Activated naive CD4-positive, alpha-beta T cell treated with anti-CD3 and anti-CD28 coated beads for 36 hours (primary cell): ENCODE results near the gene POU5F2. TPM values are rescaled to one million over a fixed set of nuclear protein-coding genes. Genes with fewer than 3 reads are reported as not detected.

ENCODE experiments used
- CTCF ChIA-PET: fragments of 350-600 bp; sonication (Branson Sonifier 250); formaldehyde crosslinking; loops from one replicate; lab custom pipeline; 2021; ENCODE audit warnings: antibody characterized with exemption; lab: Charles Lee
- DNase-seq: peaks from one replicate; pipeline ENCODE4 v3.0.0-alpha.2; 2020
- H3K27ac Mint-ChIP-seq: one replicate; pipeline ENCODE4 v1.8.0; 2021; ENCODE audit warnings: mild to moderate bottlenecking, mixed read lengths
- H3K27me3 Mint-ChIP-seq: one replicate; pipeline ENCODE4 v1.8.0; 2021; ENCODE audit warnings: low read depth, mixed read lengths
- H3K36me3 Mint-ChIP-seq: one replicate; pipeline ENCODE4 v1.8.0; 2021; ENCODE audit warnings: low read depth, mixed read lengths
- H3K4me1 Mint-ChIP-seq: one replicate; pipeline ENCODE4 v1.8.0; 2021; ENCODE audit warnings: low read depth, mixed read lengths
- H3K4me3 Mint-ChIP-seq: one replicate; pipeline ENCODE4 v1.8.0; 2021; ENCODE audit warnings: mild to moderate bottlenecking, moderate library complexity, mixed read lengths
- H3K9me3 Mint-ChIP-seq: one replicate; pipeline ENCODE4 v1.8.0; 2021; ENCODE audit warnings: mixed read lengths
- intact Hi-C: fragments of 100-400 bp; cut with micrococcal nuclease; formaldehyde crosslinking; loops from one replicate; pipeline ENCODE4 v1.15.1; 2023
- total RNA-seq, 2 experiments: library from RNA; stranded (reverse); gene quantifications; one replicate each; pipeline ENCODE4 v1.2.3, GENCODE V29; 2021

POU5F2 gene
- total RNA-seq, 2 experiments from 2014 or later = 0.24 to 0.27 TPM

DNA sequence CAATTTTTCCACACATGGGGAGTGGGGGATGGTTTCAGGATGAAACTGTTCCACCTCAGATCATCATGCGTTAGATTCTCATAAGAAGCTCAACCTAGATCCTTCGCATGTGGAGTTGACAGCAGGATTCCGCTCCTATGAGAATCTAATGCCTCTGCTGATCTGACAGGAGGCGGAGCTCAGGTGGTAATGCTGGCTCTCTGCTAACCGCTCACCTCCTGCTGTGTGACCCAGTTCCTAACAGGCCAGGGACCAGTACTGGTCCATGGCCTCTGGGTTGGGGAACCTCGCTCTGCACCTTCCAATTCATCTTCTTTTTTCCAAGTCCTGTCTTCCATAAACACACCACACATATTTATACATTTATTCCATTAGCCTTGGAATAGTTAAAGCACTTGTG lies 33.0 kb downstream of the POU5F2 start:
- H3K4me3 Mint-ChIP-seq = no peak overlapping the region
- intact Hi-C loops = no loop called here
- CTCF ChIA-PET = no interaction called here
- H3K27ac Mint-ChIP-seq = no peak overlapping the region
- no peaks in the 10 kb centered on the region for H3K9me3 Mint-ChIP-seq
- peaks cover 3% of the 10 kb centered on the region for H3K36me3 Mint-ChIP-seq
- H3K27me3 Mint-ChIP-seq = no peaks in the 10 kb centered on the region
- DNase-seq = no peak
- H3K4me1 Mint-ChIP-seq = no peaks in the 10 kb centered on the region

DNA sequence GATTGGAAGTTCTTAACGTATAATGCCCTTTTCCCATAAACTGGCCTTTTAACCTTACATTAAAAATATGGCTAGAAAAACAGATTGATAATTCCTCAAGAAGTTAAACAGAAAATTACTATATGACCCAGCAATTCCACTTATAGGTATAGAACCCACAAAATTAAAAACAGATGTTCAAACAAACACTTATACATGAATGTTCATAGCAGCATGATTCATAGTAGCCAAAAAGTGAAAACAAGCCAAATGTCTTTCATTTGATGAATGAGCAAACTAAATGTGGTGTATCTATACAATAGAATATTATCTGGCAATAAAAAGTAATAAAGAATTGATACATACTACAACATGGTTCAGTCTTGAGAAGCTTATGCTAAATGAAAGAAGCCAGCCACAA lies 35.5 kb downstream of the POU5F2 start:
- H3K4me3 Mint-ChIP-seq = no peak overlapping the region
- H3K27me3 Mint-ChIP-seq = no peaks in the 10 kb centered on the region
- CTCF ChIA-PET = interaction anchor here (0.6 kb wide), 1 partner anchor 84 kb away, joined by 3 read pairs; no protein-coding TSS in a partner anchor
- peaks cover 5% of the 10 kb centered on the region for H3K36me3 Mint-ChIP-seq
- no peak for DNase-seq
- H3K9me3 Mint-ChIP-seq = no peaks in the 10 kb centered on the region
- H3K4me1 Mint-ChIP-seq = no peaks in the 10 kb centered on the region
- H3K27ac Mint-ChIP-seq = no peak overlapping the region
- intact Hi-C loops = no loop called here

DNA sequence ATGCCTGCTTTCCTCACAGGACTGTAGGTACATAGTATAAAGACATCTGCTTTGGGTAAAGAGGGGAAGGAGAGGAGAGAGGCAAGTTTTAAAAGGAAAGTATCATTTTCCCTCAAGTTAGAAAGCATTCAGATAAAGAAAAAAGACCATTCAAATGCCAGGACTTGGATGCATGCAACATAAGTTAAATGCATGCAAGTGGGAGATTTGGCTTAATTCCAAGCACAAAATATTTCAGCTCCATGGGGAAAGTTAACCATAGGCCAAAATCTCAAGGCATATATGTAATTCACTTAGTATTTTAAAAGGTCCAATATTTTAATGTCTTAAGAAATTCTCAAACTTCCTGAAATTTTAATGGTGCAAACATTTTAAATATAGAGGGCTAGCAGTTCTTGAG lies 36.4 kb downstream of the POU5F2 start:
- Mint-ChIP-seq H3K4me1 (no peaks in the 10 kb centered on the region), H3K36me3 (peaks cover 5% of the 10 kb centered on the region), H3K9me3 (no peaks in the 10 kb centered on the region), H3K27ac (no peak overlapping the region), H3K27me3 (no peaks in the 10 kb centered on the region), H3K4me3 (no peak overlapping the region)
- CTCF ChIA-PET = no interaction called here
- intact Hi-C loops = no loop called here
- no peak for DNase-seq

DNA sequence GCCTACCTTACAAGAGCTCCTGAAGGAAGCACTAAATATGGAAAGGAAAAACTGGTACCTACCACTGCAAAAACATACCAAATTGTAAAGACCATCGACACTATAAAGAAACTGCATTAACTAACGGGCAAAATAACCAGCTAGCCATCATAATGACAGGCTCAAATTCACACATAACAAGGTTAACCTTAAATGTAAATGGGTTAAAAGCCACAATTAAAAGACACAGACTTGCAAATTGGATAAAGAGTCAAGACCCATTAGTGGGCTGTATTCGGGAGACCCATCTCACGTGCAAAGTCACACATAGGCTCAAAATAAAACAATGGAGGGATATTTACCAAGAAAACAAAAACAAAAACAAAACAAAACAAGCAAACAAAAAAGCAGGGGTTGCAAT lies 49.4 kb downstream of the POU5F2 start:
- DNase-seq = no peak
- intact Hi-C loops = no loop called here
- H3K9me3 Mint-ChIP-seq = peaks cover 37% of the 10 kb centered on the region
- H3K36me3 Mint-ChIP-seq = peaks cover 47% of the 10 kb centered on the region
- no peak overlapping the region for H3K4me3 Mint-ChIP-seq
- CTCF ChIA-PET = no interaction called here
- H3K4me1 Mint-ChIP-seq = no peaks in the 10 kb centered on the region
- no peak overlapping the region for H3K27ac Mint-ChIP-seq
- H3K27me3 Mint-ChIP-seq = no peaks in the 10 kb centered on the region

Other genes starting within 250 kb of the POU5F2 start
- not detected for gene NR2F1-AS1, start 160.4 kb downstream of the POU5F2 start, total RNA-seq
- not detected for gene NR2F1, start 158.4 kb downstream of the POU5F2 start, total RNA-seq